Dendritic cell treated with granulocyte-macrophage colony-stimulating factor and Interleukin-4, amounts not matched to agents 40 ng/mL and 50 ng/mL, for 4 days (primary cell): ENCODE data around the gene IBA57.

Experiments
- H3K27ac Mint-ChIP-seq: one replicate; pipeline ENCODE4 v1.8.0; 2022; ENCODE audit warnings: mild to moderate bottlenecking, mixed read lengths
- H3K27me3 Mint-ChIP-seq: one replicate; pipeline ENCODE4 v1.8.0; 2022; ENCODE audit warnings: mild to moderate bottlenecking, mixed read lengths
- H3K36me3 Mint-ChIP-seq: one replicate; pipeline ENCODE4 v1.8.0; 2022; ENCODE audit warnings: low read depth, mixed read lengths
- H3K4me1 Mint-ChIP-seq: one replicate; pipeline ENCODE4 v1.8.0; 2022; ENCODE audit warnings: low read depth, mixed read lengths
- H3K4me3 Mint-ChIP-seq: one replicate; pipeline ENCODE4 v1.8.0; 2022; ENCODE audit warnings: mild to moderate bottlenecking, moderate library complexity, mixed read lengths
- H3K9me3 Mint-ChIP-seq: one replicate; pipeline ENCODE4 v1.8.0; 2022; ENCODE audit warnings: mixed read lengths
- intact Hi-C: fragments of 100-400 bp; cut with micrococcal nuclease; formaldehyde crosslinking; loops from one replicate; pipeline ENCODE4 v1.15.0; 2022

Gene IBA57

GRCh38 chr1:228210712-228211530, 45.3 kb downstream of the IBA57 start:
- H3K27me3 Mint-ChIP-seq: peaks cover 39% of the 10 kb centered on the region
- H3K27ac Mint-ChIP-seq: no peak overlapping the region
- intact Hi-C loops: no loop called here
- H3K4me1 Mint-ChIP-seq: peaks cover 8% of the 10 kb centered on the region
- no peak overlapping the region for H3K4me3 Mint-ChIP-seq
- no peaks in the 10 kb centered on the region for H3K36me3 Mint-ChIP-seq
- no peaks in the 10 kb centered on the region for H3K9me3 Mint-ChIP-seq

GRCh38 chr1:228211531-228212414, 46.2 kb downstream of the IBA57 start:
- Mint-ChIP-seq H3K36me3 (no peaks in the 10 kb centered on the region), H3K4me1 (peaks cover 8% of the 10 kb centered on the region), H3K27ac (no peak overlapping the region), H3K9me3 (no peaks in the 10 kb centered on the region), H3K4me3 (no peak overlapping the region), H3K27me3 (peaks cover 39% of the 10 kb centered on the region)
- intact Hi-C loops: no loop called here

GRCh38 chr1:228212415-228212965, 46.9 kb downstream of the IBA57 start:
- intact Hi-C loops: no loop called here

GRCh38 chr1:228212966-228213844, 47.6 kb downstream of the IBA57 start:
- intact Hi-C loops: no loop called here
- peaks cover 29% of the 10 kb centered on the region for H3K27me3 Mint-ChIP-seq
- H3K27ac Mint-ChIP-seq: peak overlapping the region; percentile 34
- H3K4me3 Mint-ChIP-seq: peak overlapping the region; percentile 75
- H3K4me1 Mint-ChIP-seq: peaks cover 8% of the 10 kb centered on the region
- H3K36me3 Mint-ChIP-seq: no peaks in the 10 kb centered on the region
- no peaks in the 10 kb centered on the region for H3K9me3 Mint-ChIP-seq

More at GRCh38 chr1:228212415-228212965, 46.9 kb downstream of the IBA57 start:
- H3K27me3 Mint-ChIP-seq: peaks cover 33% of the 10 kb centered on the region
- H3K27ac Mint-ChIP-seq: no peak overlapping the region
- H3K4me3 Mint-ChIP-seq: peak overlapping the region; percentile 31
- H3K36me3 Mint-ChIP-seq: no peaks in the 10 kb centered on the region
- peaks cover 8% of the 10 kb centered on the region for H3K4me1 Mint-ChIP-seq
- no peaks in the 10 kb centered on the region for H3K9me3 Mint-ChIP-seq

- intact Hi-C loops: no loop called here
- Mint-ChIP-seq H3K4me1 (peaks cover 8% of the 10 kb centered on the region), H3K4me3 (peak overlapping the region; percentile 72), H3K27me3 (peaks cover 27% of the 10 kb centered on the region), H3K27ac (no peak overlapping the region), H3K9me3 (no peaks in the 10 kb centered on the region), H3K36me3 (no peaks in the 10 kb centered on the region)
Measured at GRCh38 chr1:228213917-228214808, 48.6 kb downstream of the IBA57 start.

- no peaks in the 10 kb centered on the region for H3K36me3 Mint-ChIP-seq
- H3K9me3 Mint-ChIP-seq: no peaks in the 10 kb centered on the region
- no peak overlapping the region for H3K27ac Mint-ChIP-seq
- intact Hi-C loops: no loop called here
- H3K4me3 Mint-ChIP-seq: no peak overlapping the region
- peaks cover 27% of the 10 kb centered on the region for H3K27me3 Mint-ChIP-seq
- peaks cover 8% of the 10 kb centered on the region for H3K4me1 Mint-ChIP-seq
Measured at GRCh38 chr1:228214921-228215662, 49.5 kb downstream of the IBA57 start.

GRCh38 chr1:228215663-228216116, 50.1 kb downstream of the IBA57 start:
- Mint-ChIP-seq H3K27me3 (peaks cover 27% of the 10 kb centered on the region), H3K27ac (no peak overlapping the region), H3K4me3 (no peak overlapping the region), H3K4me1 (peaks cover 8% of the 10 kb centered on the region), H3K36me3 (no peaks in the 10 kb centered on the region), H3K9me3 (no peaks in the 10 kb centered on the region)
- intact Hi-C loops: no loop called here

- intact Hi-C loops: no loop called here
- H3K4me3 Mint-ChIP-seq: no peak overlapping the region
- H3K27me3 Mint-ChIP-seq: peaks cover 21% of the 10 kb centered on the region
- H3K4me1 Mint-ChIP-seq: peaks cover 8% of the 10 kb centered on the region
- H3K27ac Mint-ChIP-seq: no peak overlapping the region
- H3K36me3 Mint-ChIP-seq: no peaks in the 10 kb centered on the region
- H3K9me3 Mint-ChIP-seq: no peaks in the 10 kb centered on the region
Measured at GRCh38 chr1:228216371-228217320, 51.0 kb downstream of the IBA57 start.

- no peaks in the 10 kb centered on the region for H3K9me3 Mint-ChIP-seq
Measured at GRCh38 chr1:228217551-228218344, 52.1 kb downstream of the IBA57 start.

GRCh38 chr1:228218513-228219244, 53.1 kb downstream of the IBA57 start:
- intact Hi-C loops: no loop called here
- H3K36me3 Mint-ChIP-seq: no peaks in the 10 kb centered on the region
- H3K27ac Mint-ChIP-seq: no peak overlapping the region
- H3K9me3 Mint-ChIP-seq: no peaks in the 10 kb centered on the region
- peaks cover 15% of the 10 kb centered on the region for H3K27me3 Mint-ChIP-seq
- no peak overlapping the region for H3K4me3 Mint-ChIP-seq
- no peaks in the 10 kb centered on the region for H3K4me1 Mint-ChIP-seq

More at GRCh38 chr1:228217551-228218344, 52.1 kb downstream of the IBA57 start:
- H3K36me3 Mint-ChIP-seq: no peaks in the 10 kb centered on the region
- peaks cover 19% of the 10 kb centered on the region for H3K27me3 Mint-ChIP-seq
- peaks cover 8% of the 10 kb centered on the region for H3K4me1 Mint-ChIP-seq
- no peak overlapping the region for H3K4me3 Mint-ChIP-seq
- intact Hi-C loops: no loop called here
- H3K27ac Mint-ChIP-seq: no peak overlapping the region
